H9 (cell line): ENCODE data around the gene C16orf92. TPM values are rescaled to one million over a fixed set of nuclear protein-coding genes. Genes with fewer than 3 reads are reported as not detected.

Source experiments
- DNase-seq: peaks from one replicate; pipeline ENCODE4 v3.0.0-alpha.2; 2017
- H2AFZ ChIP-seq: one replicate; pipeline ENCODE4 v1.6.1; 2013; ENCODE audit warnings: mild to moderate bottlenecking, low read length, control low read depth, moderate library complexity
- H2AK5ac ChIP-seq: 2 replicates; pipeline ENCODE4 v1.6.1; 2013; ENCODE audit warnings: low read length, control low read depth, mixed read lengths; ENCODE audit not compliant: insufficient read length
- H2BK120ac ChIP-seq: one replicate; pipeline ENCODE4 v1.6.1; 2013; ENCODE audit warnings: low read depth, mild to moderate bottlenecking, low read length, control low read depth, inconsistent platforms; ENCODE audit not compliant: poor library complexity, severe bottlenecking
- H2BK12ac ChIP-seq: 2 replicates; pipeline ENCODE4 v1.6.1; 2013; ENCODE audit warnings: low read length, control low read depth, mixed read lengths, low read depth; ENCODE audit not compliant: insufficient read length
- H2BK15ac ChIP-seq: 2 replicates; pipeline ENCODE4 v1.6.1; 2013; ENCODE audit warnings: low read depth, low read length, control low read depth
- H2BK20ac ChIP-seq: one replicate; pipeline ENCODE4 v1.6.1; 2013; ENCODE audit warnings: low read depth, mild to moderate bottlenecking, low read length, control low read depth, inconsistent platforms; ENCODE audit not compliant: poor library complexity, severe bottlenecking
- H2BK5ac ChIP-seq: 2 replicates; pipeline ENCODE4 v1.6.1; 2013; ENCODE audit warnings: low read length, control low read depth, mixed read lengths; ENCODE audit not compliant: insufficient read length
- H3K14ac ChIP-seq: 2 replicates; pipeline ENCODE4 v1.6.1; 2013; ENCODE audit warnings: low read length, control low read depth; ENCODE audit not compliant: insufficient read depth
- H3K18ac ChIP-seq: 2 replicates; pipeline ENCODE4 v1.6.1; 2013; ENCODE audit warnings: low read depth, mild to moderate bottlenecking, mixed read lengths, low read length, control low read depth; ENCODE audit not compliant: insufficient read length
- H3K23ac ChIP-seq: 2 replicates; pipeline ENCODE4 v1.6.1; 2013; ENCODE audit warnings: low read length, control low read depth, mixed read lengths, low read depth; ENCODE audit not compliant: insufficient read length
- H3K23me2 ChIP-seq: 2 replicates; pipeline ENCODE4 v1.6.1; 2013; ENCODE audit warnings: low read depth, mild to moderate bottlenecking, mixed read lengths, low read length, control low read depth; ENCODE audit not compliant: insufficient read length, poor library complexity, severe bottlenecking
- H3K27ac ChIP-seq: 2 replicates; pipeline ENCODE4 v1.5.1; 2013; ENCODE audit warnings: low read length, control low read depth, mixed read lengths, low read depth; ENCODE audit not compliant: insufficient read length
- H3K27me3 ChIP-seq: 2 replicates; pipeline ENCODE4 v1.6.1; 2013; ENCODE audit warnings: low read length, control low read depth, inconsistent platforms; ENCODE audit not compliant: insufficient read depth
- H3K4ac ChIP-seq: 2 replicates; pipeline ENCODE4 v1.6.1; 2013; ENCODE audit warnings: low read depth, mild to moderate bottlenecking, control low read depth, inconsistent platforms, low read length, moderate library complexity
- H3K4me1 ChIP-seq: 2 replicates; pipeline ENCODE4 v1.6.1; 2013; ENCODE audit warnings: low read length, control low read depth, inconsistent platforms; ENCODE audit not compliant: insufficient read depth
- H3K4me2 ChIP-seq: 2 replicates; pipeline ENCODE4 v1.6.1; 2013; ENCODE audit warnings: low read length, control low read depth, mixed read lengths; ENCODE audit not compliant: insufficient read length, insufficient read depth
- H3K56ac ChIP-seq: 2 replicates; pipeline ENCODE4 v1.6.1; 2013; ENCODE audit warnings: low read depth, mild to moderate bottlenecking, mixed read lengths, low read length, control low read depth; ENCODE audit not compliant: insufficient read length
- H3K79me1 ChIP-seq: 2 replicates; pipeline ENCODE4 v1.6.1; 2013; ENCODE audit warnings: low read depth, mild to moderate bottlenecking, moderate library complexity, low read length, control low read depth, inconsistent platforms; ENCODE audit not compliant: insufficient read depth, poor library complexity, severe bottlenecking
- H3K79me2 ChIP-seq: 2 replicates; pipeline ENCODE4 v1.6.1; 2013; ENCODE audit warnings: low read length, control low read depth, inconsistent platforms; ENCODE audit not compliant: insufficient read depth
- H3K9ac ChIP-seq: 2 replicates; pipeline ENCODE4 v1.6.1; 2013; ENCODE audit warnings: low read length, control low read depth, mixed read lengths; ENCODE audit not compliant: insufficient read length; ENCODE audit errors: extremely low read depth
- H3K9me3 ChIP-seq: one replicate; pipeline ENCODE4 v1.6.1; 2013; ENCODE audit warnings: low read depth, low read length, inconsistent platforms; ENCODE audit not compliant: control insufficient read depth
- H3T11ph ChIP-seq: one replicate; pipeline ENCODE4 v1.6.1; 2013; ENCODE audit warnings: mild to moderate bottlenecking, low read length, control low read depth, inconsistent platforms
- H4K20me1 ChIP-seq: one replicate; pipeline ENCODE4 v1.6.1; 2013; ENCODE audit not compliant: control insufficient read depth, insufficient read length, insufficient read depth
- H4K5ac ChIP-seq: 2 replicates; pipeline ENCODE4 v1.6.1; 2013; ENCODE audit warnings: low read depth, mild to moderate bottlenecking, mixed read lengths, low read length, control low read depth; ENCODE audit not compliant: insufficient read length
- H4K8ac ChIP-seq: replicated peaks from 2 replicates; pipeline ENCODE4 v1.6.1; 2013; ENCODE audit warnings: low read length, control low read depth, mixed read lengths, low read depth; ENCODE audit not compliant: insufficient read length
- H4K91ac ChIP-seq: 2 replicates; pipeline ENCODE4 v1.6.1; 2013; ENCODE audit warnings: low read depth, mild to moderate bottlenecking, moderate library complexity, mixed read lengths, low read length, control low read depth; ENCODE audit not compliant: insufficient read length
- H3K27ac Mint-ChIP-seq, 3 experiments: 2 replicates in 2 of 3; 3 replicates in 1 of 3; pipeline ENCODE4 v1.8.0; 2020 to 2021; ENCODE audit warnings: mixed read lengths in 3 of 3, mild to moderate bottlenecking in 1 of 3, moderate library complexity in 1 of 3
- H3K27me3 Mint-ChIP-seq: 2 replicates; pipeline ENCODE4 v1.8.0; 2021; ENCODE audit warnings: low read depth, mild to moderate bottlenecking, moderate library complexity, mixed read lengths
- H3K36me3 Mint-ChIP-seq, 3 experiments: 2 replicates in 2 of 3; 3 replicates in 1 of 3; pipeline ENCODE4 v1.8.0; 2020 to 2021; ENCODE audit warnings: low read depth in 3 of 3, mixed read lengths in 3 of 3; ENCODE audit not compliant: insufficient read depth in 1 of 3
- H3K4me1 Mint-ChIP-seq, 2 experiments: 2 replicates each; pipeline ENCODE4 v1.8.0; 2020; ENCODE audit warnings: mixed read lengths in 2 of 2
- H3K4me3 Mint-ChIP-seq, 2 experiments: 2 replicates in 1 of 2; 3 replicates in 1 of 2; pipeline ENCODE4 v1.8.0; 2020 to 2021; ENCODE audit warnings: mild to moderate bottlenecking in 2 of 2, mixed read lengths in 2 of 2, moderate library complexity in 1 of 2
- H3K9me3 Mint-ChIP-seq, 2 experiments: 2 replicates in 1 of 2; 3 replicates in 1 of 2; pipeline ENCODE4 v1.8.0; 2020; ENCODE audit warnings: mild to moderate bottlenecking in 2 of 2, mixed read lengths in 2 of 2, moderate library complexity in 1 of 2
- WGBS: extraction: QIAGEN DNeasy Blood & Tissue Kit; methylation state at CpG from one replicate; pipeline ENCODE4 v1.1.7; 2013; ENCODE audit warnings: missing lambda C conversion rate, low lambda C conversion rate, mixed read lengths; ENCODE audit not compliant: insufficient read length; ENCODE audit errors: extremely low coverage; 5-methylcytosine and 5-hydroxymethylcytosine counted together
- total RNA-seq: library from RNA; stranded (reverse); gene quantifications from 2 replicates; pipeline ENCODE4 v1.2.1, GENCODE V29; 2021
- TF ChIP-seq, protein P1 (sequence below): fragments of 200-600 bp; sonication (generic); conservative IDR thresholded peaks from 3 replicates; pipeline ENCODE4 v1.8.0; 2021; ENCODE audit warnings: antibody characterized with exemption, mild to moderate bottlenecking

The C16orf92 gene
- total RNA-seq, 1 experiment from 2014 or later = not detected

DNA sequence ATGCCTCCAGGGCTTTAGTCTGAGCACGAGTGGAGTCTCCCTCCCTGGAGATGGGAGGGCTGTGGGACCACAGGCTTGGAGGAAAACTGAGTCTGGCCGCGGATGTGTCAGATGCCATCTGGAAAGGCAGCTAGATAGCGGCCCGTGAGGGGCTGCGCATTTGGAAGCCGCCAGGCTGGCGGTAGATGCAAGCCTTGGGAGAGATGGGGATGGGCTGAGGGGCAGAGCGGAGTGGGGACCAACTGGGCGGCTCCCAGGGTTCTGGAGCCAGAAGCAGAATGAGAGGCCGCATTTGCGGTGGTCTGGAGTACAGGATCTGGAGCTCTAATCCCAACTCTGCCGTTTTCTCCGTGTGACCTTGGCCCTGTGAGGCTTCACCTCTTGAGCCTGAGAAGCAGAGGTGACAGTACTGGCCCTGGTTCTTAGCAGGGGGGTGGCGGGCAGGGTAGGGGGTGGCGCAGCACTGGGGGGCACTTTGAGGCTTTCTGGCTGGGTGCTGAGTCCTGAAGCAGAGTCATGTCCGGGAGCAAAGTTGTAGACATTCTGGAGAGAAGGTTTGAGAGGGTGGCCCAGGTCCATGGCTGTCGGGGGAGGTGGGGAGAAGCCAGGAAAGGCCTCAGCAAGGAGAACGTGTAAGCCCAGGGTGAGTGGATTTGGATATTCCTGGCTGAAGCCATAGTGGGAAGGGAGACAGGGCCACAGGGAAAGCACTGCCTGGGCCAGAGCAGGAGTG lies 20.2 kb upstream of the C16orf92 start:
- no peaks in the 10 kb centered on the region; a peak in 1 of 5 replicates for H3K9me3 Mint-ChIP-seq
- H3K4me3 Mint-ChIP-seq = no peak overlapping the region
- H3K36me3 Mint-ChIP-seq = peaks cover 26 to 48% (median 32%) of the 10 kb centered on the region in 3 experiments
- H3K27ac ChIP-seq = no peak overlapping the region
- H4K8ac ChIP-seq = no peak overlapping the region
- H2BK12ac ChIP-seq = no peak overlapping the region
- H3K56ac ChIP-seq = no peak overlapping the region
- H2AFZ ChIP-seq = no peak overlapping the region
- H3K4ac ChIP-seq = no peak overlapping the region
- H3K27ac Mint-ChIP-seq = peak overlapping the region in 2 of 3 experiments; percentile 46 to 67; a peak in 3 of 7 replicates
- H3K4me1 Mint-ChIP-seq = peaks cover 0 to 19% of the 10 kb centered on the region in 2 experiments; a peak in 2 of 4 replicates
- H3K18ac ChIP-seq = no peak overlapping the region
- H3K4me1 ChIP-seq = 0 out of 2 replicates have a peak, but pooled peaks cover 2% of the 10 kb centered on the region
- H3K23me2 ChIP-seq = peaks cover 5% of the 10 kb centered on the region
- H4K5ac ChIP-seq = no peak overlapping the region
- TF ChIP-seq, protein P1, sequence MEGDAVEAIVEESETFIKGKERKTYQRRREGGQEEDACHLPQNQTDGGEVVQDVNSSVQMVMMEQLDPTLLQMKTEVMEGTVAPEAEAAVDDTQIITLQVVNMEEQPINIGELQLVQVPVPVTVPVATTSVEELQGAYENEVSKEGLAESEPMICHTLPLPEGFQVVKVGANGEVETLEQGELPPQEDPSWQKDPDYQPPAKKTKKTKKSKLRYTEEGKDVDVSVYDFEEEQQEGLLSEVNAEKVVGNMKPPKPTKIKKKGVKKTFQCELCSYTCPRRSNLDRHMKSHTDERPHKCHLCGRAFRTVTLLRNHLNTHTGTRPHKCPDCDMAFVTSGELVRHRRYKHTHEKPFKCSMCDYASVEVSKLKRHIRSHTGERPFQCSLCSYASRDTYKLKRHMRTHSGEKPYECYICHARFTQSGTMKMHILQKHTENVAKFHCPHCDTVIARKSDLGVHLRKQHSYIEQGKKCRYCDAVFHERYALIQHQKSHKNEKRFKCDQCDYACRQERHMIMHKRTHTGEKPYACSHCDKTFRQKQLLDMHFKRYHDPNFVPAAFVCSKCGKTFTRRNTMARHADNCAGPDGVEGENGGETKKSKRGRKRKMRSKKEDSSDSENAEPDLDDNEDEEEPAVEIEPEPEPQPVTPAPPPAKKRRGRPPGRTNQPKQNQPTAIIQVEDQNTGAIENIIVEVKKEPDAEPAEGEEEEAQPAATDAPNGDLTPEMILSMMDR = no peak
- no peak overlapping the region for H3K4me2 ChIP-seq
- no peak overlapping the region for H2BK20ac ChIP-seq
- H3T11ph ChIP-seq = no peak overlapping the region
- no peaks in the 10 kb centered on the region for H3K9me3 ChIP-seq
- H4K91ac ChIP-seq = no peak overlapping the region
- H3K27me3 ChIP-seq = no peaks in the 10 kb centered on the region
- no peak overlapping the region for H3K9ac ChIP-seq
- WGBS = no CpG with 5 or more reads among the region's 19 CpGs
- DNase-seq = no peak
- H3K23ac ChIP-seq = no peak overlapping the region
- H2BK120ac ChIP-seq = no peak overlapping the region
- H2BK15ac ChIP-seq = no peak overlapping the region
- no peak overlapping the region; the same call in 1 of the 2 replicates for H3K14ac ChIP-seq
- H3K27me3 Mint-ChIP-seq = no peaks in the 10 kb centered on the region
- H2AK5ac ChIP-seq = no peak overlapping the region
- no peaks in the 10 kb centered on the region for H3K79me2 ChIP-seq
- no peaks in the 10 kb centered on the region for H4K20me1 ChIP-seq
- no peaks in the 10 kb centered on the region for H3K79me1 ChIP-seq
- H2BK5ac ChIP-seq = no peak overlapping the region
